Uterus (tissue), 2 donors: ENCODE data around the gene RSAD1.

Source experiments
- CTCF ChIP-seq, 4 experiments: fragments of 200-600 bp in 2 of 4; fragments of 450-650 bp in 2 of 4; sonication (generic) in 2 of 4; IDR thresholded peaks; one replicate each; pipeline ENCODE4 v1.5.1; 2016 to 2019; ENCODE audit warnings: antibody characterized with exemption in 4 of 4, mild to moderate bottlenecking in 2 of 4, moderate library complexity in 1 of 4
- POLR2A ChIP-seq, 2 donors: fragments of 450-650 bp; IDR thresholded peaks; one replicate each; pipeline ENCODE4 v1.6.1; 2016; ENCODE audit warnings: antibody characterized with exemption in 2 of 2, mild to moderate bottlenecking in 1 of 2, moderate library complexity in 1 of 2

GRCh38 chr17:50498021-50498874, 19.6 kb downstream of the RSAD1 start:
- TF ChIP-seq CTCF (IDR thresholded peaks at IDR 0.05), result no peak
- TF ChIP-seq POLR2A (IDR thresholded peaks at IDR 0.05), result no peak
